GM18951 (cell line): ENCODE results near the gene ZNF511.

Experiments
- POLR2A ChIP-seq: IDR thresholded peaks from 4 replicates; pipeline ENCODE4 v1.6.1; 2011; ENCODE audit warnings: mild to moderate bottlenecking; ENCODE audit not compliant: insufficient read length, insufficient read depth; ENCODE audit errors: extremely low read depth
- in situ Hi-C: fragments of 300-500 bp; cut with MboI; formaldehyde crosslinking; loops from one replicate; pipeline ENCODE4 v1.12.0; 2022; ENCODE audit warnings: low sequenced_read_pairs, mixed read lengths, inconsistent platforms; ENCODE audit not compliant: unreplicated experiment

ZNF511 gene

GRCh38 chr10:133335246-133336117 is 26.8 kb downstream of the ZNF511 start:
- TF ChIP-seq POLR2A = no peak
- in situ Hi-C loops = no loop called here

GRCh38 chr10:133336118-133336576 is 27.4 kb downstream of the ZNF511 start:
- no peak for TF ChIP-seq POLR2A
- in situ Hi-C loops = no loop called here

GRCh38 chr10:133336577-133337369 is 28.1 kb downstream of the ZNF511 start, which contains the start of gene CALY:
CALY (minus strand) TSS chr10:133336896; CDS start chr10:133328989, 7,907 bp downstream.
- TF ChIP-seq POLR2A = no peak
- in situ Hi-C loops = no loop called here

GRCh38 chr10:133337370-133337725 is 28.6 kb downstream of the ZNF511 start:
- TF ChIP-seq POLR2A = no peak
- in situ Hi-C loops = no loop called here

- in situ Hi-C loops = no loop called here
- no peak for TF ChIP-seq POLR2A
Measured at GRCh38 chr10:133338080-133339071, 29.7 kb downstream of the ZNF511 start.

- no peak for TF ChIP-seq POLR2A
- in situ Hi-C loops = no loop called here
Measured at GRCh38 chr10:133339708-133340380, 31.1 kb downstream of the ZNF511 start.

- TF ChIP-seq POLR2A = no peak
Measured at GRCh38 chr10:133341983-133342382, 33.3 kb downstream of the ZNF511 start.

GRCh38 chr10:133342942-133343341 is 34.2 kb downstream of the ZNF511 start:
- in situ Hi-C loops = no loop called here
- no peak for TF ChIP-seq POLR2A

More at GRCh38 chr10:133341983-133342382, 33.3 kb downstream of the ZNF511 start:
- in situ Hi-C loops = no loop called here

GRCh38 chr10:133343558-133343957 is 34.8 kb downstream of the ZNF511 start:
- in situ Hi-C loops = no loop called here
- no peak for TF ChIP-seq POLR2A

- no peak for TF ChIP-seq POLR2A
Measured at GRCh38 chr10:133344236-133344635, 35.5 kb downstream of the ZNF511 start.

GRCh38 chr10:133346413-133346812 is 37.7 kb downstream of the ZNF511 start:
- TF ChIP-seq POLR2A = no peak
- in situ Hi-C loops = no loop called here

More at GRCh38 chr10:133344236-133344635, 35.5 kb downstream of the ZNF511 start:
- in situ Hi-C loops = no loop called here
